ENCODE results near the gene CBR3.

- TF ChIP-seq CTCF (IDR thresholded peaks at IDR 0.05) (no peak), POLR2A (IDR thresholded peaks at IDR 0.05) (no peak)
Observed at GRCh38 chr21:36167541-36167940, 32.7 kb downstream of the CBR3 start.
